ENCODE results near the gene JMJD6.

DNA sequence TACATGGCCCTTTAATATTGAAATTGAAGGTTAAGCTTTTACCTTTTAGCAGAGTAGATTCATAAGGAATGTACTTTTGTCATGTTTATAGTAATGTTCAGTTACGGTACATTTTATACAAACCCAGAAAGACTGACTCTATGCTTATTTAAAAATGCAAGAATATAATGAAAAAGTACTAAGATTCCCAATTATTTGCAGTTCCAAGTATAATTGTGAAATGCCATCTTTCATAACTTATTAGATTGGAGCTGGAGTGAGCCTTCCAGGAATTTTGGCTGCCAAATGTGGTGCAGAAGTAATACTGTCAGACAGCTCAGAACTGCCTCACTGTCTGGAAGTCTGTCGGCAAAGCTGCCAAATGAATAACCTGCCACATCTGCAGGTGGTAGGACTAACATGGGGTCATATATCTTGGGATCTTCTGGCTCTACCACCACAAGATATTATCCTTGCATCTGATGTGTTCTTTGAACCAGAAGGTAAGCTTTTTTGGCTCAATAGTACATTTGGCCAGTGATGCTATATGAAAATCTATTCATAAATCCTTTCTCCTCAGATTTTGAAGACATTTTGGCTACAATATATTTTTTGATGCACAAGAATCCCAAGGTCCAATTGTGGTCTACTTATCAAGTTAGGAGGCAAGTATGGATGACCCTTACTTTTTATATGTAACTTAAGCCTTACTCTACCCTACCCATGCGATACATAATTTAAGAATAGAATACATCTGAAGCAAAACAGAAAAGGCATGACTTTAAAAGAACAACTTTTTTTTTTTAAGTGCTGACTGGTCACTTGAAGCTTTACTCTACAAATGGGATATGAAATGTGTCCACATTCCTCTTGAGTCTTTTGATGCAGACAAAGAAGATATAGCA lies 6.6 kb upstream of the JMJD6 start:
- no peak for TF ChIP-seq SUZ12 (IDR thresholded peaks at IDR 0.05; ENCODE audit: extremely low read depth, insufficient read depth, insufficient read length)
- TF ChIP-seq ZNF274 (IDR thresholded peaks at IDR 0.05; ENCODE audit: low read depth, low read length) = no peak
- no peak for TF ChIP-seq YY1 (IDR thresholded peaks at IDR 0.05; ENCODE audit: insufficient read depth, insufficient read length)

All from NT2/D1 (cell line).